Endothelial cell of umbilical vein (primary cell): ENCODE measurements around the gene IP6K1.

Experiments
- CTCF ChIP-seq, 2 donors: IDR thresholded peaks; 1 replicate in 1 of 2; 2 replicates in 1 of 2; pipeline ENCODE4 v1.5.1; 2011; ENCODE audit warnings: low read length in 2 of 2, mild to moderate bottlenecking in 2 of 2, moderate library complexity in 2 of 2, control low read depth in 1 of 2, inconsistent platforms in 1 of 2, low read depth in 1 of 2; ENCODE audit not compliant: insufficient read depth in 1 of 2; ENCODE audit errors: extremely low read depth in 1 of 2
- EZH2 ChIP-seq: IDR thresholded peaks from 2 replicates; pipeline ENCODE4 v1.6.1; 2012; ENCODE audit warnings: borderline replicate concordance, low read depth, mild to moderate bottlenecking, moderate library complexity, low read length, inconsistent platforms; ENCODE audit not compliant: severe bottlenecking
- FOS ChIP-seq: IDR thresholded peaks from 2 replicates; pipeline ENCODE4 v1.6.1; 2011; ENCODE audit warnings: mild to moderate bottlenecking, low read length, moderate library complexity, borderline replicate concordance; ENCODE audit not compliant: insufficient read depth
- GATA2 ChIP-seq: IDR thresholded peaks from 2 replicates; pipeline ENCODE4 v1.7.0; 2011; ENCODE audit warnings: low read depth, mild to moderate bottlenecking, moderate library complexity, mixed read lengths, low read length; ENCODE audit not compliant: insufficient read length, insufficient read depth
- JUN ChIP-seq: IDR thresholded peaks from 2 replicates; pipeline ENCODE4 v1.6.1; 2011; ENCODE audit warnings: borderline replicate concordance, low read depth; ENCODE audit not compliant: insufficient read length, insufficient read depth
- MAX ChIP-seq: IDR thresholded peaks from 2 replicates; pipeline ENCODE4 v1.6.1; 2011; ENCODE audit not compliant: insufficient read depth, insufficient read length
- MYC ChIP-seq: IDR thresholded peaks from one replicate; pipeline ENCODE4 v1.6.1; 2011; ENCODE audit warnings: mild to moderate bottlenecking, low read depth, low read length
- POLR2A ChIP-seq: IDR thresholded peaks from 2 replicates; pipeline ENCODE4 v1.6.1; 2012; ENCODE audit warnings: low read depth, mild to moderate bottlenecking, control low read depth, low read length
- POLR2AphosphoS5 ChIP-seq: IDR thresholded peaks from 2 replicates; pipeline ENCODE4 v1.6.1; 2012; ENCODE audit warnings: low read depth, mild to moderate bottlenecking, control low read depth, low read length, moderate library complexity; ENCODE audit not compliant: insufficient read depth

DNA sequence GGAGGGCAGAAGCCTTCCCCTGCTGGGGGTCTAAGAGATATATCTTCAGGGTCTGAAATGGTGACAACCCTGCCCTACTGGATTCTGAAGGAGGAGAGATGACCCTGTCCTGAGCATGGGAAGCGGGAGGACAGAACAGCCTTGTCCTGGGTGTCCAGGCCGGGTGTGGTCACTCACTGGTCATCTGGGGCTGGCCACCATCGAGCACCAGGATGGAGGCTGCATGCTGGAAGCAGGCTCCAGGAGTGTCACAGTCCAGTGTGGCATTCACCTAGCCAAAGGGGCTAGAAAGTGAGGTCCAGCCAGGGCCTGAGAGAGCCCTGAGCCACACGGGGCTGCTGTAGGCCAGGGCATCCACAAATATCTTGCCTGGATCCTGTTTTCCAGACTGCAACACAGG, 8.1 kb upstream of the IP6K1 start:
- TF ChIP-seq EZH2 (no peak), MYC (no peak), POLR2A (no peak), CTCF (IDR thresholded peaks at IDR 0.05; ENCODE audit: extremely low read depth in 1 of 2, insufficient read depth in 1 of 2, low read depth in 1 of 2, low read length in 2 of 2) (no peak), MAX (no peak), POLR2AphosphoS5 (no peak), JUN (no peak), FOS (no peak), GATA2 (no peak)
